Astrocyte of the cerebellum (primary cell): ENCODE measurements around the gene ARRB1.

Experiments
- DNase-seq: peaks from one replicate; pipeline ENCODE4 v3.0.0-alpha.2; 2011; ENCODE audit warnings: low read depth
- H3K4me3 ChIP-seq: 2 replicates; pipeline ENCODE4 v1.5.1; 2011; ENCODE audit warnings: mild to moderate bottlenecking, low read depth, low read length, moderate library complexity
- in situ Hi-C: cut with HindIII; loops from 2 replicates; pipeline ENCODE4 v1.10.0; 2017; ENCODE audit warnings: low sequenced_read_pairs
- TF ChIP-seq, protein P1 (sequence below): IDR thresholded peaks from 2 replicates; pipeline ENCODE4 v1.5.1; 2012; ENCODE audit warnings: low read length, low read depth, moderate library complexity, mild to moderate bottlenecking; ENCODE audit errors: missing control alignments

The ARRB1 gene

GRCh38 chr11:75261902-75262361 is 89.5 kb downstream of the ARRB1 start:
- no peak overlapping the region for H3K4me3 ChIP-seq
- no peak for DNase-seq
- in situ Hi-C loops = no loop called here
- TF ChIP-seq, protein P1, sequence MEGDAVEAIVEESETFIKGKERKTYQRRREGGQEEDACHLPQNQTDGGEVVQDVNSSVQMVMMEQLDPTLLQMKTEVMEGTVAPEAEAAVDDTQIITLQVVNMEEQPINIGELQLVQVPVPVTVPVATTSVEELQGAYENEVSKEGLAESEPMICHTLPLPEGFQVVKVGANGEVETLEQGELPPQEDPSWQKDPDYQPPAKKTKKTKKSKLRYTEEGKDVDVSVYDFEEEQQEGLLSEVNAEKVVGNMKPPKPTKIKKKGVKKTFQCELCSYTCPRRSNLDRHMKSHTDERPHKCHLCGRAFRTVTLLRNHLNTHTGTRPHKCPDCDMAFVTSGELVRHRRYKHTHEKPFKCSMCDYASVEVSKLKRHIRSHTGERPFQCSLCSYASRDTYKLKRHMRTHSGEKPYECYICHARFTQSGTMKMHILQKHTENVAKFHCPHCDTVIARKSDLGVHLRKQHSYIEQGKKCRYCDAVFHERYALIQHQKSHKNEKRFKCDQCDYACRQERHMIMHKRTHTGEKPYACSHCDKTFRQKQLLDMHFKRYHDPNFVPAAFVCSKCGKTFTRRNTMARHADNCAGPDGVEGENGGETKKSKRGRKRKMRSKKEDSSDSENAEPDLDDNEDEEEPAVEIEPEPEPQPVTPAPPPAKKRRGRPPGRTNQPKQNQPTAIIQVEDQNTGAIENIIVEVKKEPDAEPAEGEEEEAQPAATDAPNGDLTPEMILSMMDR = no peak

DNA sequence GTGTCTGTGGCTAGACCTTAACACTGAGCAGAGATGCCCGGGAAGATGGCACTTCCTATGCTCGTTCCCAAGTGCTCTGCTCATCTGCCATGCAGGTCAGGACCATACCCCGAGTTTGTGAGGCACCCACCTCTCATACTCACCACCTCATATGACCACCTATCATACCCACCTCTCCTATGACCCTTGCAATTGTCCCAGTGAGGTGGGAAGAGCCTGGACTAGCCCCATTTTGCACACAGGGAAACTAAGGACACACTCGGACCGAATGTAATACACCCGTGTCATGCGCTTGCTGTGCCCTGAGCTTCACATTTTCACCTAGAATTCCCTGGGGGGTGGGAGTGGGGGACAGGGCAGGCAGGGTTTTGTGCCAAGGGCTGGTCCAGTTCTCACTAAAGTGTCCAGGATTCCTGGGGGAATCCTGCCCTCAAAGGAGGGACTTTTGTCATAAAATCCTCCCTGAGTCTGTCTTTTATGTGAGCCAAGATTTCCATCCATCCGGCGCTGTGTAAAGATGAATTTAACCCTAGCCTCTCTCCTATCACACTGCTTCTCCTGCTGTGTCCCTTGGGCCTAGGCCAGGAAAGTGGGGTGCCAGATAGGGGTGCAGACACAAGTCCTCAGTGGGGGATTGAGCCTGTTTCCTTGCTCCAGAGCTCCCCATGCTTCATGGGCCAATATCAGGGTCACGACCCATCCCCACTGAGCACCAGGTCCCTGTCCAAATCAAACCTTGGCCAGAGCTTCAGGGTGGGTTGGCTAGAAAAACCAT is 90.9 kb downstream of the ARRB1 start:
- no peak for DNase-seq
- TF ChIP-seq, protein P1 = no peak
- in situ Hi-C loops = no loop called here

DNA sequence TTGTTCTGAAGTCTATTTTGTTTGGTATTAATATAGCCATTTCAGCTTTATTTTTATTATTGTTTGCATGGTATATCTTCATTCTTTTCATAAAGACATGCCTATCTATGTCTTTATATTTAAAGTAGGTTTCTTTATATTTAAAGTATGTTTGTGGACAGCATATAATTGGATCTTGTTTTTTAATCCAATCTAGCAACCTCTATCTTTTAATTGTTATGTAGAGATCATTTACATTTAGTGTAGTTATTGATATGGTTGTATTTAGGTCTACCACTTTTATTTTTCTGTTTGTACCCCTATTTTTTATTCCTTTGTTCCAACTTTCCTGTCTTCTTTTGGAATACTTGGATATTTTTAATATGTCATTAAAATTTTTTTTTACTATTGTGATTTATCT is 97.1 kb downstream of the ARRB1 start:
- TF ChIP-seq, protein P1 = no peak
- no peak for DNase-seq
- in situ Hi-C loops = no loop called here
- H3K4me3 ChIP-seq = no peak overlapping the region

More for the DNA sequence above, 90.9 kb downstream of the ARRB1 start:
- no peak overlapping the region for H3K4me3 ChIP-seq

DNA sequence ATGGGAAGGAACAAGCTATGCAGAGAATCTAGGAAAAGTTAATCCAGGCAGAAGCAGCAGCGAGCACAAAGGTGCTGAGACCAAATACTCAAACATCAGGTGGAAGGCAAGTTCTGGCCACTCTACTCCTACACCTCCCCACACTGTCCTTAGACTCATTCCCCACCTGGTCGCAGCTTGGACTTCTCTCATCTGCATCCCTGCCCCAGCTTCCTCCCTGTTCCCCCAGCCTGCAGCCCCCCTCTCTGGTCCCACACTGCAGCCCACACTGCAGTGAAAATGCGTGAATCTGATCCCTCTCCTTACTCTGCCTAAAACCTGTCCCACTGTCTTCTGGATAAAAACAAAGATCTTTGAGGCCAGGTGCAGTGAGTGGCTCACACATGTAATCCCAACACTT is 101.8 kb downstream of the ARRB1 start:
- DNase-seq = no peak
- no peak overlapping the region for H3K4me3 ChIP-seq
- in situ Hi-C loops = no loop called here
- TF ChIP-seq, protein P1 = no peak

GRCh38 chr11:75248924-75249256 is 102.6 kb downstream of the ARRB1 start:
- in situ Hi-C loops = no loop called here

GRCh38 chr11:75246671-75247350 is 104.7 kb downstream of the ARRB1 start:
- DNase-seq = no peak
- TF ChIP-seq, protein P1 = no peak
- H3K4me3 ChIP-seq = no peak overlapping the region
- in situ Hi-C loops = no loop called here

More at GRCh38 chr11:75248924-75249256, 102.6 kb downstream of the ARRB1 start:
- DNase-seq = no peak
- TF ChIP-seq, protein P1 = no peak
- H3K4me3 ChIP-seq = no peak overlapping the region
